Cardiac fibroblast (primary cell): ENCODE measurements around the gene NR4A2.

Experiments used
- DNase-seq, 2 donors: peaks; one replicate each; pipeline versions ENCODE4 v3.0.0 to v3.0.0-alpha.2; 2010; ENCODE audit warnings: low read depth in 2 of 2
- H3K4me3 ChIP-seq, 2 donors: replicated peaks in 1 of 2; 1 replicate in 1 of 2; 2 replicates in 1 of 2; pipeline ENCODE4 v1.5.1; 2011; ENCODE audit warnings: low read depth in 2 of 2, low read length in 2 of 2, mild to moderate bottlenecking in 2 of 2, moderate library complexity in 1 of 2
- CTCF ChIP-seq: IDR thresholded peaks from one replicate; pipeline ENCODE4 v1.5.1; 2011; ENCODE audit warnings: low read depth, mild to moderate bottlenecking, low read length, inconsistent platforms

The NR4A2 gene

GRCh38 chr2:156340804-156341451, 8.4 kb upstream of the NR4A2 start:
- H3K4me3 ChIP-seq: peak overlapping the region; percentile 84 to 91
- DNase-seq: peak in 1 of 2 donors; percentile 53
- no peak for TF ChIP-seq CTCF

- DNase-seq: no peak
- H3K4me3 ChIP-seq: no peak overlapping the region
- no peak for TF ChIP-seq CTCF
Measured at GRCh38 chr2:156340377-156340776, 7.9 kb upstream of the NR4A2 start.

GRCh38 chr2:156339865-156340264, 7.3 kb upstream of the NR4A2 start:
- DNase-seq: no peak
- no peak for TF ChIP-seq CTCF
- H3K4me3 ChIP-seq: no peak overlapping the region

- no peak for DNase-seq
- no peak for TF ChIP-seq CTCF
- no peak overlapping the region for H3K4me3 ChIP-seq
Measured at GRCh38 chr2:156339110-156339847, 6.8 kb upstream of the NR4A2 start.

- no peak for DNase-seq
- TF ChIP-seq CTCF: no peak
- H3K4me3 ChIP-seq: no peak overlapping the region
Measured at GRCh38 chr2:156338578-156338977, 6.1 kb upstream of the NR4A2 start.

- peak; percentile 94 to 97 for DNase-seq
- peak overlapping the region; percentile 67 to 84 for H3K4me3 ChIP-seq
- peak; percentile 27 for TF ChIP-seq CTCF
Measured at GRCh38 chr2:156334496-156335478, 2.3 kb upstream of the NR4A2 start.
